ENCODE data around the gene FBXO42. TPM values are rescaled to one million over a fixed set of nuclear protein-coding genes. Genes with fewer than 3 reads are reported as not detected.

Gene FBXO42
- total and polyA plus RNA-seq, 2 experiments from 2014 or later, result 6.0 to 20.7 TPM

DNA sequence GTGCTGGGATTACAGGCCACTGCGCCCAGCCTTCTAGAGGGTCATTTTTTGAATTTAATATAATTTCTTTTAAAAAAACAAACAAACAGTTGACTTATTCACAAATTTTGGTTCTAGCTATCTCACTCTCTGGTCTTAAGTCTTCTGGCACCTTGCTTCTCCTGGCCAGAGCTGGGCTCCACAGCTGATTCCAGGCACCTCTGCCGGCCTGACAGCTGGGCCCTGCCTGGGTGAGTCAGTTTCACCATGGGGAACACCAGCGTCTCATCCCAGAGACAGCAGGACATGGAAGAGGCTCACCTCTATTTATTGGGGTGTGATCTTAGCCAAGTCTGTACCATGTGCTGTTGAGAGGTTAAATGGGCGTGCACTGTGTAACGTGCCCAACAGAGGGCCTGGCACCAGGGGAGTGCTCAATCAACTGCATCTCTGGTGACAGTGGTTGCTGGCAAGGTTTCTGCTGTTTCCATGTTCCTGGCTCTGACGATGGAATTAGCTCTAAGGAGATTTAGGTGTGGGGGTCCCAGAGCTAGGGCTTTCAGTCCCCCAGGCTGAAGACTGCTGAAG, 116.3 kb downstream of the FBXO42 start:
- DNase-seq (ENCODE audit: low spot score), result peak; percentile 66
- Mint-ChIP-seq H3K9me3 (no peaks in the 10 kb centered on the region), H3K4me1 (peaks cover 13% of the 10 kb centered on the region; the same call in 1 of the 3 replicates), H3K27me3 (ENCODE audit: insufficient read depth, low read depth, poor library complexity) (peaks cover 9% of the 10 kb centered on the region), H3K27ac (no peak overlapping the region), H3K36me3 (ENCODE audit: low read depth) (no peaks in the 10 kb centered on the region), H3K4me3 (peak overlapping the region; percentile 85)
- H3K4me2 ChIP-seq, result peak overlapping the region; percentile 98
- ATAC-seq, result peak; percentile 72
- no peaks in the 10 kb centered on the region for H3F3A ChIP-seq (replicated peaks; ENCODE audit: low read depth)
- H4K20me1 ChIP-seq (replicated peaks; ENCODE audit: insufficient read depth), result no peaks in the 10 kb centered on the region
- peaks cover 5% of the 10 kb centered on the region; the same call in 1 of the 2 replicates for H3K27me3 ChIP-seq (ENCODE audit: insufficient read depth)
- peaks cover 3% of the 10 kb centered on the region for H3K4me1 ChIP-seq (ENCODE audit: insufficient read depth)
- no peaks in the 10 kb centered on the region for H3K79me2 ChIP-seq (replicated peaks; ENCODE audit: insufficient read depth)
- no peaks in the 10 kb centered on the region for H3K9me2 ChIP-seq (ENCODE audit: insufficient read depth)
- H3K4me3 ChIP-seq, result peak overlapping the region; percentile 85
- no peaks in the 10 kb centered on the region for H3K36me3 ChIP-seq (ENCODE audit: insufficient read depth)
- no peak overlapping the region for H3K27ac ChIP-seq (ENCODE audit: low read depth)
- peak overlapping the region; percentile 99 for H2AFZ ChIP-seq
- TF ChIP-seq CREB1 (CRISPR knock-in tag; IDR thresholded peaks at IDR 0.05; ENCODE audit: low read depth) (no peak), STAT1 (IDR thresholded peaks at IDR 0.05; ENCODE audit: unreplicated experiment) (no peak), CTCF (conservative IDR thresholded peaks at IDR 0.05; ENCODE audit: low read depth in 2 of 2) (peak in 1 of 2 experiments; percentile 32; a peak in 3 of 4 replicates)

GRCh38 chr1:16235347-16235746, 116.9 kb downstream of the FBXO42 start:
- Histone ChIP-seq H2AFZ (no peak overlapping the region), H3K27me3 (ENCODE audit: insufficient read depth) (peaks cover 5% of the 10 kb centered on the region; the same call in 1 of the 2 replicates), H3F3A (replicated peaks; ENCODE audit: low read depth) (no peaks in the 10 kb centered on the region), H3K4me3 (no peak overlapping the region), H3K4me2 (no peak overlapping the region), H3K4me1 (ENCODE audit: insufficient read depth) (peaks cover 3% of the 10 kb centered on the region), H4K20me1 (replicated peaks; ENCODE audit: insufficient read depth) (no peaks in the 10 kb centered on the region), H3K79me2 (replicated peaks; ENCODE audit: insufficient read depth) (no peaks in the 10 kb centered on the region), H3K9me2 (ENCODE audit: insufficient read depth) (no peaks in the 10 kb centered on the region), H3K27ac (ENCODE audit: low read depth) (no peak overlapping the region), H3K36me3 (ENCODE audit: insufficient read depth) (no peaks in the 10 kb centered on the region)
- Mint-ChIP-seq H3K36me3 (ENCODE audit: low read depth) (no peaks in the 10 kb centered on the region), H3K4me3 (0 out of 3 replicates have a peak overlapping the region, but pooled peaks have one; percentile 0), H3K27ac (no peak overlapping the region), H3K27me3 (ENCODE audit: insufficient read depth, low read depth, poor library complexity) (peaks cover 13% of the 10 kb centered on the region), H3K4me1 (peaks cover 12% of the 10 kb centered on the region; the same call in 1 of the 3 replicates), H3K9me3 (no peaks in the 10 kb centered on the region)
- ATAC-seq, result no peak
- TF ChIP-seq, protein P1, sequence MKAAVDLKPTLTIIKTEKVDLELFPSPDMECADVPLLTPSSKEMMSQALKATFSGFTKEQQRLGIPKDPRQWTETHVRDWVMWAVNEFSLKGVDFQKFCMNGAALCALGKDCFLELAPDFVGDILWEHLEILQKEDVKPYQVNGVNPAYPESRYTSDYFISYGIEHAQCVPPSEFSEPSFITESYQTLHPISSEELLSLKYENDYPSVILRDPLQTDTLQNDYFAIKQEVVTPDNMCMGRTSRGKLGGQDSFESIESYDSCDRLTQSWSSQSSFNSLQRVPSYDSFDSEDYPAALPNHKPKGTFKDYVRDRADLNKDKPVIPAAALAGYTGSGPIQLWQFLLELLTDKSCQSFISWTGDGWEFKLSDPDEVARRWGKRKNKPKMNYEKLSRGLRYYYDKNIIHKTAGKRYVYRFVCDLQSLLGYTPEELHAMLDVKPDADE (IDR thresholded peaks at IDR 0.05), result no peak
- TF ChIP-seq CREB1 (CRISPR knock-in tag; IDR thresholded peaks at IDR 0.05; ENCODE audit: low read depth) (no peak), ZNF331 (CRISPR knock-in tag; IDR thresholded peaks at IDR 0.05; ENCODE audit: low read depth) (no peak)
- DNase-seq (ENCODE audit: low spot score), result no peak

GRCh38 chr1:16233431-16233830, 118.8 kb downstream of the FBXO42 start:
- no peak overlapping the region for H3K4me3 Mint-ChIP-seq
- Histone ChIP-seq H3K4me2 (no peak overlapping the region), H3K79me2 (replicated peaks; ENCODE audit: insufficient read depth) (no peaks in the 10 kb centered on the region), H3K36me3 (ENCODE audit: insufficient read depth) (no peaks in the 10 kb centered on the region), H3K4me3 (no peak overlapping the region), H3F3A (replicated peaks; ENCODE audit: low read depth) (peaks cover 4% of the 10 kb centered on the region; the same call in 1 of the 2 replicates), H3K27me3 (ENCODE audit: insufficient read depth) (peaks cover 17% of the 10 kb centered on the region), H2AFZ (no peak overlapping the region), H4K20me1 (replicated peaks; ENCODE audit: insufficient read depth) (no peaks in the 10 kb centered on the region; the same call in 1 of the 2 replicates), H3K4me1 (ENCODE audit: insufficient read depth) (peaks cover 7% of the 10 kb centered on the region), H3K9me2 (ENCODE audit: insufficient read depth) (no peaks in the 10 kb centered on the region), H3K27ac (ENCODE audit: low read depth) (no peak overlapping the region)
- H3K36me3 Mint-ChIP-seq (ENCODE audit: low read depth), result no peaks in the 10 kb centered on the region
- DNase-seq (ENCODE audit: low spot score), result no peak
- H3K27me3 Mint-ChIP-seq (ENCODE audit: insufficient read depth, low read depth, poor library complexity), result peaks cover 18% of the 10 kb centered on the region
- H3K9me3 Mint-ChIP-seq, result no peaks in the 10 kb centered on the region
- peaks cover 15% of the 10 kb centered on the region for H3K4me1 Mint-ChIP-seq
- ATAC-seq, result no peak
- H3K27ac Mint-ChIP-seq, result no peak overlapping the region
- TF ChIP-seq EZH2phosphoT487 (IDR thresholded peaks at IDR 0.05; ENCODE audit: unreplicated experiment) (no peak), ZNF331 (CRISPR knock-in tag; IDR thresholded peaks at IDR 0.05; ENCODE audit: low read depth) (no peak), CREB1 (CRISPR knock-in tag; IDR thresholded peaks at IDR 0.05; ENCODE audit: low read depth) (no peak), JUNB (IDR thresholded peaks at IDR 0.05; ENCODE audit: unreplicated experiment) (no peak), STAT1 (IDR thresholded peaks at IDR 0.05; ENCODE audit: unreplicated experiment) (no peak), NANOG (IDR thresholded peaks at IDR 0.05; ENCODE audit: borderline replicate concordance) (no peak), POLR2AphosphoS5 (IDR thresholded peaks at IDR 0.05; ENCODE audit: low read depth) (no peak), EZH2 (IDR thresholded peaks at IDR 0.05; ENCODE audit: low read depth, unreplicated experiment) (no peak)
- TF ChIP-seq, protein P1 (IDR thresholded peaks at IDR 0.05), result no peak
- TF ChIP-seq, protein P2, sequence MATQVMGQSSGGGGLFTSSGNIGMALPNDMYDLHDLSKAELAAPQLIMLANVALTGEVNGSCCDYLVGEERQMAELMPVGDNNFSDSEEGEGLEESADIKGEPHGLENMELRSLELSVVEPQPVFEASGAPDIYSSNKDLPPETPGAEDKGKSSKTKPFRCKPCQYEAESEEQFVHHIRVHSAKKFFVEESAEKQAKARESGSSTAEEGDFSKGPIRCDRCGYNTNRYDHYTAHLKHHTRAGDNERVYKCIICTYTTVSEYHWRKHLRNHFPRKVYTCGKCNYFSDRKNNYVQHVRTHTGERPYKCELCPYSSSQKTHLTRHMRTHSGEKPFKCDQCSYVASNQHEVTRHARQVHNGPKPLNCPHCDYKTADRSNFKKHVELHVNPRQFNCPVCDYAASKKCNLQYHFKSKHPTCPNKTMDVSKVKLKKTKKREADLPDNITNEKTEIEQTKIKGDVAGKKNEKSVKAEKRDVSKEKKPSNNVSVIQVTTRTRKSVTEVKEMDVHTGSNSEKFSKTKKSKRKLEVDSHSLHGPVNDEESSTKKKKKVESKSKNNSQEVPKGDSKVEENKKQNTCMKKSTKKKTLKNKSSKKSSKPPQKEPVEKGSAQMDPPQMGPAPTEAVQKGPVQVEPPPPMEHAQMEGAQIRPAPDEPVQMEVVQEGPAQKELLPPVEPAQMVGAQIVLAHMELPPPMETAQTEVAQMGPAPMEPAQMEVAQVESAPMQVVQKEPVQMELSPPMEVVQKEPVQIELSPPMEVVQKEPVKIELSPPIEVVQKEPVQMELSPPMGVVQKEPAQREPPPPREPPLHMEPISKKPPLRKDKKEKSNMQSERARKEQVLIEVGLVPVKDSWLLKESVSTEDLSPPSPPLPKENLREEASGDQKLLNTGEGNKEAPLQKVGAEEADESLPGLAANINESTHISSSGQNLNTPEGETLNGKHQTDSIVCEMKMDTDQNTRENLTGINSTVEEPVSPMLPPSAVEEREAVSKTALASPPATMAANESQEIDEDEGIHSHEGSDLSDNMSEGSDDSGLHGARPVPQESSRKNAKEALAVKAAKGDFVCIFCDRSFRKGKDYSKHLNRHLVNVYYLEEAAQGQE (IDR thresholded peaks at IDR 0.05; ENCODE audit: unreplicated experiment), result no peak
